ENCODE results near the gene ASB16. TPM values are rescaled to one million over a fixed set of nuclear protein-coding genes. Genes with fewer than 3 reads are reported as not detected.

ASB16 gene
- total and polyA plus RNA-seq, 2 donors (not counting 3 experiments of a cell fraction or from before 2014, with no cell fraction given), result not detected

DNA sequence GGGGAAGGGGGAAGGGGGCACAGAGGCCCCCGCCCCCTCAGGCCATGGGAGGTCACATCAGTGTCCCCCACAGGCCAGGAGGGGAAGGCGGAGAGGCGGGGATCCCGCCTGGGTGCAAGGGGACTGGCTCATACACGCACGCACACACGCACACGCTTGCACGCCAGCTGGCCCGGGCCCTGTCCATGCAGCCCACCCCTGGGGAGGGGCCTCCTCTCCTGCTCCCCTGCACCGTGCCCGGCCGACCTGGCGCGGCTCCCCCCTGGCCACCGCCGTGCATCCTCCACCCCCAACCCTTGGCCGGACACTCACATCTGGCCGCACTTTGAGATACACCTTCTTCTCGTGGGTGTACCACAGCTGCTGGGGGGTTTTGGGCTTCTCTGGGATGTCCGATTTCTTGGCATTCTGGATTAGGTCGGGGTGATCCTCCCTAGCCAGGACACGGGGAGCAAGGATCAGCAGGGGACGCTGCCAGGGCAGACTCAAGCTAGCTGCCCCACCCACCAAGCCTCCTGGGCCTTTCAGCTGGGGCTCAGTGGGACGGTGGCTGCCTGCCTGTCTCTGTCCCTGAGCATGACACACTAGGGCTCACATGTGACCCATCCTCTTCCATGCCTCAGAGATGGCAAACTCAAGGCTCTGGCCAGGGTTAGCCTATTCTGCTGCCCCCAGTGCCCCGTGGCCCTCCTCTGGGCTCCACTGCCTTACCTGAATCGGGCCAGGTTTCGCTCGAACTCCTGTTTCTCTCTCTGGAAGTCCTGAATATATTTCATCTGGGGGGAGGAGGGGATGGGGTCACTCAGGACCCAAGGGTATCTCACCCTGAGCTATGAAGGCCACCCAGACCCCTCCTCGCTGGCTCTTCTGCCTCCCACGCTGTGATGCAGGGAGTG is 42.3 kb downstream of the ASB16 start:
- POLR2A ChIA-PET, result no interaction called here
- H3K36me3 ChIP-seq (ENCODE audit: control insufficient read depth in 2 of 2, extremely low read depth in 1 of 2, insufficient read depth in 2 of 2, low read length in 2 of 2), result peaks cover 27 to 54% of the 10 kb centered on the region in 2 experiments
- H3K4me1 ChIP-seq (ENCODE audit: control insufficient read depth, extremely low read depth, insufficient read depth, low read length), result peaks cover 13% of the 10 kb centered on the region
- H3K4me3 ChIP-seq (replicated peaks in 1 of 3; ENCODE audit: insufficient read depth in 1 of 3, low read depth in 1 of 3, low read length in 3 of 3), result no peak overlapping the region
- no peak for FAIRE-seq
- dilution Hi-C loops (cut with MboI; ENCODE audit: extremely low pct_ligation_motif_present, low sequenced_read_pairs) (no loop called here), intact Hi-C loops (cut with micrococcal nuclease) (no loop called here)
- H3K27ac ChIP-seq (ENCODE audit: insufficient read depth, low read depth, low read length), result no peak overlapping the region
- TF ChIP-seq, protein P1, sequence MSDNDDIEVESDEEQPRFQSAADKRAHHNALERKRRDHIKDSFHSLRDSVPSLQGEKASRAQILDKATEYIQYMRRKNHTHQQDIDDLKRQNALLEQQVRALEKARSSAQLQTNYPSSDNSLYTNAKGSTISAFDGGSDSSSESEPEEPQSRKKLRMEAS (IDR thresholded peaks at IDR 0.05; ENCODE audit: insufficient read depth, insufficient read length), result no peak
- TF ChIP-seq MYC (IDR thresholded peaks at IDR 0.05; ENCODE audit: low read depth, low read length) (no peak), FOS (IDR thresholded peaks at IDR 0.05; ENCODE audit: borderline replicate concordance, insufficient read depth, low read length) (no peak), JUN (IDR thresholded peaks at IDR 0.05; ENCODE audit: borderline replicate concordance, insufficient read depth, insufficient read length, low read depth) (no peak), GATA2 (IDR thresholded peaks at IDR 0.05; ENCODE audit: insufficient read depth, insufficient read length, low read depth, low read length) (no peak), POLR2AphosphoS5 (IDR thresholded peaks at IDR 0.05; ENCODE audit: insufficient read depth, low read depth, low read length) (no peak), EZH2 (IDR thresholded peaks at IDR 0.05; ENCODE audit: borderline replicate concordance, low read depth, low read length, severe bottlenecking) (no peak), POLR2A (IDR thresholded peaks at IDR 0.05; ENCODE audit: low read depth, low read length) (no peak)
- TF ChIP-seq, protein P2, sequence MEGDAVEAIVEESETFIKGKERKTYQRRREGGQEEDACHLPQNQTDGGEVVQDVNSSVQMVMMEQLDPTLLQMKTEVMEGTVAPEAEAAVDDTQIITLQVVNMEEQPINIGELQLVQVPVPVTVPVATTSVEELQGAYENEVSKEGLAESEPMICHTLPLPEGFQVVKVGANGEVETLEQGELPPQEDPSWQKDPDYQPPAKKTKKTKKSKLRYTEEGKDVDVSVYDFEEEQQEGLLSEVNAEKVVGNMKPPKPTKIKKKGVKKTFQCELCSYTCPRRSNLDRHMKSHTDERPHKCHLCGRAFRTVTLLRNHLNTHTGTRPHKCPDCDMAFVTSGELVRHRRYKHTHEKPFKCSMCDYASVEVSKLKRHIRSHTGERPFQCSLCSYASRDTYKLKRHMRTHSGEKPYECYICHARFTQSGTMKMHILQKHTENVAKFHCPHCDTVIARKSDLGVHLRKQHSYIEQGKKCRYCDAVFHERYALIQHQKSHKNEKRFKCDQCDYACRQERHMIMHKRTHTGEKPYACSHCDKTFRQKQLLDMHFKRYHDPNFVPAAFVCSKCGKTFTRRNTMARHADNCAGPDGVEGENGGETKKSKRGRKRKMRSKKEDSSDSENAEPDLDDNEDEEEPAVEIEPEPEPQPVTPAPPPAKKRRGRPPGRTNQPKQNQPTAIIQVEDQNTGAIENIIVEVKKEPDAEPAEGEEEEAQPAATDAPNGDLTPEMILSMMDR (IDR thresholded peaks at IDR 0.05; ENCODE audit: extremely low read depth in 1 of 2, insufficient read depth in 1 of 2, low read depth in 1 of 2, low read length in 2 of 2), result no peak
- H3K79me2 ChIP-seq (ENCODE audit: control insufficient read depth, insufficient read depth, low read length), result peaks cover 13% of the 10 kb centered on the region
- no peak overlapping the region for H3K9ac ChIP-seq (replicated peaks; ENCODE audit: extremely low read depth, insufficient read depth, low read length)
- no peak overlapping the region for H2AFZ ChIP-seq (ENCODE audit: low read depth, low read length)
- H4K20me1 ChIP-seq (replicated peaks; ENCODE audit: control insufficient read depth, extremely low read depth, insufficient read depth, low read length), result no peaks in the 10 kb centered on the region
- H3K27me3 ChIP-seq (ENCODE audit: control insufficient read depth in 2 of 2, insufficient read depth in 2 of 2, low read length in 2 of 2), result no peaks in the 10 kb centered on the region
- no peak for DNase-seq (ENCODE audit: low read depth, low spot score)
- H3K9me3 ChIP-seq (replicated peaks; ENCODE audit: control insufficient read depth, insufficient read depth, low read length), result no peaks in the 10 kb centered on the region
- CTCF ChIA-PET, result interaction anchor here (1.1 to 4.5 kb wide), 7 partner anchors 9 to 133 kb away, joined by 3 to 58 read pairs (median 27); partner anchors contain the start of genes GRN and SLC25A39
- no peaks in the 10 kb centered on the region for H3K9me1 ChIP-seq (replicated peaks; ENCODE audit: control insufficient read depth, extremely low read depth, insufficient read depth, low read length)
- no TSS peak for BruUV-seq (replicated peaks)
- no peak overlapping the region for H3K4me2 ChIP-seq (ENCODE audit: insufficient read depth, low read length)

All from endothelial cell of umbilical vein (primary cell).